Hepatocyte (in vitro differentiated cells): ENCODE results near the gene HNRNPDL. TPM values are rescaled to one million over a fixed set of nuclear protein-coding genes. Genes with fewer than 3 reads are reported as not detected.
"Not testable (repeated sequence)": the region's sequence is repeated elsewhere in the genome, so short reads cannot be mapped to it uniquely, and the experiment has no call there.

Experiments used
- DNase-seq: peaks from one replicate; pipeline ENCODE4 v3.0.0-alpha.2; 2016; ENCODE audit warnings: low spot score
- H2AFZ ChIP-seq: fragments of 200-600 bp; sonication (generic); 2 replicates; pipeline ENCODE4 v1.6.0; 2016; ENCODE audit warnings: antibody characterized with exemption, mild to moderate bottlenecking
- H3K27ac ChIP-seq: fragments of 200-600 bp; sonication (generic); 2 replicates; pipeline ENCODE4 v1.5.1; 2016; ENCODE audit warnings: mild to moderate bottlenecking
- H3K27me3 ChIP-seq: fragments of 200-600 bp; sonication (generic); 2 replicates; pipeline ENCODE4 v1.6.1; 2016
- H3K36me3 ChIP-seq: fragments of 200-600 bp; sonication (generic); replicated peaks from 2 replicates; pipeline ENCODE4 v1.5.1; 2016; ENCODE audit warnings: low read depth; ENCODE audit not compliant: insufficient read depth
- H3K4me1 ChIP-seq: fragments of 200-600 bp; sonication (generic); 2 replicates; pipeline ENCODE4 v1.5.1; 2016; ENCODE audit warnings: mild to moderate bottlenecking, moderate library complexity; ENCODE audit not compliant: insufficient read depth
- H3K4me2 ChIP-seq: fragments of 200-600 bp; sonication (generic); 2 replicates; pipeline ENCODE4 v1.6.0; 2016
- H3K4me3 ChIP-seq: fragments of 200-600 bp; sonication (generic); 2 replicates; pipeline ENCODE4 v1.5.1; 2016; ENCODE audit warnings: mild to moderate bottlenecking
- H3K79me2 ChIP-seq: fragments of 200-600 bp; sonication (generic); 2 replicates; pipeline ENCODE4 v1.6.0; 2017; ENCODE audit warnings: mild to moderate bottlenecking
- H3K9me2 ChIP-seq: fragments of 200-600 bp; sonication (generic); replicated peaks from 2 replicates; pipeline ENCODE4 v1.6.0; 2017; ENCODE audit warnings: mild to moderate bottlenecking; ENCODE audit not compliant: insufficient read depth
- H3K9me3 ChIP-seq: fragments of 200-600 bp; sonication (generic); 2 replicates; pipeline ENCODE4 v1.5.1; 2016; ENCODE audit warnings: low read depth, mild to moderate bottlenecking
- H4K20me1 ChIP-seq: fragments of 200-600 bp; sonication (generic); 2 replicates; pipeline ENCODE4 v1.6.0; 2016; ENCODE audit warnings: mild to moderate bottlenecking; ENCODE audit not compliant: insufficient read depth, poor library complexity, severe bottlenecking
- CTCF ChIP-seq: fragments of 200-600 bp; sonication (generic); IDR thresholded peaks from 2 replicates; pipeline ENCODE4 v1.5.1; 2016; ENCODE audit warnings: antibody characterized with exemption, mild to moderate bottlenecking; ENCODE audit not compliant: poor library complexity
- EZH2 ChIP-seq: fragments of 200-600 bp; sonication (generic); IDR thresholded peaks from 2 replicates; pipeline ENCODE4 v1.6.1; 2016; ENCODE audit warnings: antibody characterized with exemption, mild to moderate bottlenecking, borderline replicate concordance
- EZH2phosphoT487 ChIP-seq: fragments of 200-600 bp; sonication (generic); IDR thresholded peaks from one replicate; pipeline ENCODE4 v1.6.1; 2018; ENCODE audit warnings: antibody characterized with exemption, mild to moderate bottlenecking, low read depth, moderate library complexity; ENCODE audit not compliant: unreplicated experiment, severe bottlenecking
- WGBS: methylation state at CpG from one replicate; pipeline ENCODE4 v1.1.6; 2016; ENCODE audit warnings: low lambda C conversion rate; ENCODE audit errors: missing lambda C conversion rate; 5-methylcytosine and 5-hydroxymethylcytosine counted together
- polyA plus RNA-seq: library from polyadenylated mRNA; unstranded; fragments of >200 nt; fragmentation: Nextera tagmentation; extraction: Ambion mirVana; gene quantifications from 2 replicates; pipeline ENCODE4 v1.2.1, GENCODE V29; 2016
- total RNA-seq: library from RNA; depleted of rRNA; stranded (reverse); fragments of >200 nt; gene quantifications from 2 replicates; pipeline ENCODE4 v1.2.3, GENCODE V29; 2014

Gene HNRNPDL
- total and polyA plus RNA-seq, 2 experiments from 2014 or later, result 187 to 268 TPM

GRCh38 chr4:82473621-82474164 lies 43.4 kb upstream of the HNRNPDL start:
- no peaks in the 10 kb centered on the region for H3K36me3 ChIP-seq
- no peaks in the 10 kb centered on the region for H3K9me3 ChIP-seq
- H3K4me2 ChIP-seq, result no peak overlapping the region
- no peaks in the 10 kb centered on the region for H3K4me1 ChIP-seq
- no peaks in the 10 kb centered on the region for H4K20me1 ChIP-seq
- no peaks in the 10 kb centered on the region for H3K9me2 ChIP-seq
- WGBS, result 97% methylated on average over 15 of the region's 15 CpGs
- no peak overlapping the region for H2AFZ ChIP-seq
- DNase-seq, result no peak
- H3K4me3 ChIP-seq, result no peak overlapping the region
- no peaks in the 10 kb centered on the region for H3K27me3 ChIP-seq
- H3K27ac ChIP-seq, result no peak overlapping the region
- H3K79me2 ChIP-seq, result no peaks in the 10 kb centered on the region
- no peak for TF ChIP-seq EZH2phosphoT487
- no peak for TF ChIP-seq EZH2
- no peak for TF ChIP-seq CTCF

GRCh38 chr4:82473080-82473479 lies 42.8 kb upstream of the HNRNPDL start:
- H3K9me3 ChIP-seq, DNase-seq, H3K4me2 ChIP-seq, H3K79me2 ChIP-seq, H4K20me1 ChIP-seq, H3K27me3 ChIP-seq, H3K36me3 ChIP-seq, H3K9me2 ChIP-seq, H3K27ac ChIP-seq, H2AFZ ChIP-seq, H3K4me3 ChIP-seq, H3K4me1 ChIP-seq: not testable (repeated sequence)
- WGBS, result 46% methylated on average over 5 of the region's 5 CpGs

DNA sequence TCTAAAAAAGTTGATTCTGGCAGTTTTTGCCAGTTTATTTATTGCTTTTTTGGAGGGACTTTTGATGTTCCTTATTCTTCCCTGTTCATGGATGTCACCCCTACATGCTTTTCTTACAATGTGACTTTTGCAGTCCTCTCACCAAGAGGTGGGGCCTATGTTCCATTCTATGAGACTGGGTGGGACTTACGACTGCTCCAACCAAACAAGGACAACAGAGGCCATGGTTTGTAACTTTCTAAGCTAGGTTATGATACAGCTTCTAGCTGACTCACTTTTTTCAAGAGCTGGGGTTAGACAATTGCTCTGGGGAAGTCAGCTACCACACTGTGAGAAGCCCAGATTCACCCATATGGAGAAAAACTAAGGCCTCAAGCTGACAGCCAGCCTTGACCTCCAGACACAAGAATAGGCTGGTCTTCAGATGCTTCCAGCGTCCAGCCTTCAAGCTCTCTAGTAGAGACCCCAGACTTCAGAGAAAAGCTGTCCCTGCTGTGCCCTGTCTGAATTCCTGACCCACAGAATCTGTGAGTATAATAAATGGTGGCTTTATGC lies 39.6 kb upstream of the HNRNPDL start:
- H3K27ac ChIP-seq, result no peak overlapping the region
- no peaks in the 10 kb centered on the region for H3K36me3 ChIP-seq
- no peaks in the 10 kb centered on the region for H3K9me2 ChIP-seq
- DNase-seq, result peak; percentile 19
- 69% methylated on average over 2 of the region's 2 CpGs for WGBS
- H4K20me1 ChIP-seq, result no peaks in the 10 kb centered on the region
- H3K4me3 ChIP-seq, result no peak overlapping the region
- H3K79me2 ChIP-seq, result no peaks in the 10 kb centered on the region
- no peaks in the 10 kb centered on the region for H3K9me3 ChIP-seq
- H3K4me1 ChIP-seq, result no peaks in the 10 kb centered on the region
- no peaks in the 10 kb centered on the region for H3K27me3 ChIP-seq
- peak; percentile 22 for TF ChIP-seq CTCF
- no peak for TF ChIP-seq EZH2
- TF ChIP-seq EZH2phosphoT487, result no peak
- no peak overlapping the region for H2AFZ ChIP-seq
- no peak overlapping the region for H3K4me2 ChIP-seq

DNA sequence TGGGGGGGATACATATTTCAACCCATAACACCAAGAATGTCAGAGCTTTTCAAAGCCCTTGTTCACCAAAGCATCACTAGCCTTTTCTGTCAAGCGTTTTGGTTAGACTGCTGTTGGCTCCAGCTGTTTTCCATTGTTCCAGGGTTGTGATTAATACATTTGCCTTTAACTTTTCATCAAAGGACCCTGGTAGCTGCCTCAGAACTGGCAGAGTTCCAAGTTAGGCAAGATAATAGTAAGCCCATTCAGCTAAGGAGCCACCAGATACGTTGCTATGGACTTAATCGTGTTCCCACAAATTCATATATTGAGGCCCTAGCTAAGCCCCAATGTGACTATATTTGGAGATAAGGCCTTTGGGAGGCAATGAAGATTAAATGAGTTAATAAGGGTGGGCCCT lies 37.2 kb upstream of the HNRNPDL start:
- no peak for DNase-seq
- Histone ChIP-seq H3K79me2 (no peaks in the 10 kb centered on the region), H4K20me1 (no peaks in the 10 kb centered on the region), H3K27ac (no peak overlapping the region), H3K9me2 (no peaks in the 10 kb centered on the region), H3K9me3 (no peaks in the 10 kb centered on the region), H2AFZ (no peak overlapping the region), H3K4me1 (peaks cover 4% of the 10 kb centered on the region), H3K4me2 (no peak overlapping the region), H3K36me3 (no peaks in the 10 kb centered on the region), H3K4me3 (no peak overlapping the region), H3K27me3 (no peaks in the 10 kb centered on the region)
- TF ChIP-seq CTCF (no peak), EZH2phosphoT487 (no peak), EZH2 (no peak)
- WGBS, result 50% methylated on average over 3 of the region's 3 CpGs
